Measurements from ENCODE around the gene KRT34. TPM values are rescaled to one million over a fixed set of nuclear protein-coding genes. Genes with fewer than 3 reads are reported as not detected.
A peak's percentile ranks its signal among the peaks of the same experiment; 100 is the strongest.

KRT34 gene
- total RNA-seq, 1 experiment from 2014 or later, result not detected

GRCh38 chr17:41333098-41333497 lies 49.0 kb downstream of the KRT34 start:
- Mint-ChIP-seq H3K27ac (ENCODE audit: unreplicated experiment) (no peak overlapping the region), H3K4me1 (ENCODE audit: low read depth, unreplicated experiment) (peaks cover 7% of the 10 kb centered on the region), H3K36me3 (ENCODE audit: insufficient read depth, unreplicated experiment) (no peaks in the 10 kb centered on the region), H3K9me3 (ENCODE audit: low read depth, unreplicated experiment) (no peaks in the 10 kb centered on the region), H3K4me3 (ENCODE audit: low read depth, unreplicated experiment) (no peak overlapping the region), H3K27me3 (ENCODE audit: unreplicated experiment) (no peaks in the 10 kb centered on the region)
- CTCF ChIA-PET, result no interaction called here
- intact Hi-C loops (cut with micrococcal nuclease; ENCODE audit: unreplicated experiment), result loop anchor here (10.0 kb wide), 1 partner anchor 162 kb away; no protein-coding TSS in a partner anchor
- BruUV-seq (replicated peaks), result no TSS peak
- DNase-seq, result no peak
- no peak for TF ChIP-seq CTCF (IDR thresholded peaks at IDR 0.05; ENCODE audit: unreplicated experiment)

DNA sequence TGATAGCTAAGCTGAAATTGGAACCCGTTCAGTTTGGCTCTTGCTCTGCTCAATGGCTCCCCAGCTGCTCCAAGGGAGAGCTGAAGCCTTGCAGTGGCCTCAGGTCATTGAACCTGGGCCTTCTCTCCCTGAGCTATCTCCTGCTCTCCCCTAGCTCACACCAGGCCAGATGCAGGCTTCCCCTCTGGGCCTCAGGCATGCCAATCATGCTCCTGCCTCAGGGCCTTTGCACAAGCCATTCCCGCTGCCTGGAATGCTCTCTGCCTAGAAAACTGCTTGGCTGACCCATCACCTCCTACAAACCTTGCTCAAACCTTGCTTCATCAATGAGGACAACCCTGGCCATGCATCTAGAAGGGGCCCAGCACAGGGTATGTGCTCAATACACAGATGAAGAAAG lies 49.9 kb downstream of the KRT34 start:
- intact Hi-C loops (cut with micrococcal nuclease; ENCODE audit: unreplicated experiment), result loop anchor here (10.0 kb wide), 1 partner anchor 163 kb away; no protein-coding TSS in a partner anchor
- TF ChIP-seq CTCF (IDR thresholded peaks at IDR 0.05; ENCODE audit: unreplicated experiment), result no peak
- H3K9me3 Mint-ChIP-seq (ENCODE audit: low read depth, unreplicated experiment), result no peaks in the 10 kb centered on the region
- H3K36me3 Mint-ChIP-seq (ENCODE audit: insufficient read depth, unreplicated experiment), result no peaks in the 10 kb centered on the region
- H3K4me3 Mint-ChIP-seq (ENCODE audit: low read depth, unreplicated experiment), result no peak overlapping the region
- H3K27me3 Mint-ChIP-seq (ENCODE audit: unreplicated experiment), result no peaks in the 10 kb centered on the region
- no TSS peak for BruUV-seq (replicated peaks)
- H3K4me1 Mint-ChIP-seq (ENCODE audit: low read depth, unreplicated experiment), result peaks cover 7% of the 10 kb centered on the region
- DNase-seq, result no peak
- CTCF ChIA-PET, result interaction anchor here (0.6 to 1.1 kb wide), 2 partner anchors 9 to 375 kb away, joined by 3 read pairs; no protein-coding TSS in a partner anchor
- H3K27ac Mint-ChIP-seq (ENCODE audit: unreplicated experiment), result no peak overlapping the region

DNA sequence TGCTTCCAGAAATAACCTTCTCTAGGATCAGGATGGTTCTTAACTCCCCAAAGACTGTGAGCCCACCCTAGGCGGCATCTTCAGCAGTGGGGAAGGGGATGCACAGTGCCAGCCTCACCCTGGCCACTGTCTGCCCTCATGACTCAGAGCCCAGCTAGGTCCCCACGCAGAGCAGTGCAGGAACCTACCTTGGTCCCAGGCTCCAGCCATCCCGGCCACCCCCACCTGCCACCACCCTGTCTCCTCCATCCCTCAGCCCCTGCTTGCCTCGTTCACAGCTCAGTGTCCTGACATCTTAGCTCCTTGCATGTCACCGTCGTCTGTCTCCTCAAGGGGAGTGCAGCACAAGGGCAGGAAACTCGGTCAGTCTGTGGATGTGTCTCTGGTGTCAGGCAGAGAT lies 50.5 kb downstream of the KRT34 start:
- no TSS peak for BruUV-seq (replicated peaks)
- no peak for DNase-seq
- Mint-ChIP-seq H3K27ac (ENCODE audit: unreplicated experiment) (no peak overlapping the region), H3K36me3 (ENCODE audit: insufficient read depth, unreplicated experiment) (no peaks in the 10 kb centered on the region), H3K9me3 (ENCODE audit: low read depth, unreplicated experiment) (no peaks in the 10 kb centered on the region), H3K4me1 (ENCODE audit: low read depth, unreplicated experiment) (peaks cover 7% of the 10 kb centered on the region), H3K4me3 (ENCODE audit: low read depth, unreplicated experiment) (no peak overlapping the region), H3K27me3 (ENCODE audit: unreplicated experiment) (no peaks in the 10 kb centered on the region)
- intact Hi-C loops (cut with micrococcal nuclease; ENCODE audit: unreplicated experiment), result loop anchor here (10.0 kb wide), 1 partner anchor 163 kb away; no protein-coding TSS in a partner anchor
- TF ChIP-seq CTCF (IDR thresholded peaks at IDR 0.05; ENCODE audit: unreplicated experiment), result no peak
- CTCF ChIA-PET, result interaction anchor here (1.1 kb wide), 1 partner anchor 9 kb away, joined by 3 read pairs; no protein-coding TSS in a partner anchor

GRCh38 chr17:41329279-41329948 lies 52.7 kb downstream of the KRT34 start:
- peak; percentile 98 for TF ChIP-seq CTCF (IDR thresholded peaks at IDR 0.05; ENCODE audit: unreplicated experiment)
- Mint-ChIP-seq H3K4me1 (ENCODE audit: low read depth, unreplicated experiment) (peaks cover 11% of the 10 kb centered on the region), H3K27me3 (ENCODE audit: unreplicated experiment) (no peaks in the 10 kb centered on the region), H3K36me3 (ENCODE audit: insufficient read depth, unreplicated experiment) (no peaks in the 10 kb centered on the region), H3K9me3 (ENCODE audit: low read depth, unreplicated experiment) (no peaks in the 10 kb centered on the region), H3K27ac (ENCODE audit: unreplicated experiment) (no peak overlapping the region), H3K4me3 (ENCODE audit: low read depth, unreplicated experiment) (no peak overlapping the region)
- DNase-seq, result peak; percentile 85
- intact Hi-C loops (cut with micrococcal nuclease; ENCODE audit: unreplicated experiment), result loop anchor here (2.0 to 10.0 kb wide), 2 partner anchors 335 to 473 kb away; no protein-coding TSS in a partner anchor
- CTCF ChIA-PET, result interaction anchor here (0.6 to 2.2 kb wide), 7 partner anchors 40 to 497 kb away, joined by 3 to 6 read pairs (median 3); no protein-coding TSS in a partner anchor
- no TSS peak for BruUV-seq (replicated peaks)

Data from Calu3 (cell line).